OCI-LY3 (cell line): ENCODE data around the gene KYAT1.

Experiments
- CTCF ChIP-seq: fragments of 200-600, 300-600 bp; sonication (generic); IDR thresholded peaks from 2 replicates; pipeline ENCODE4 v1.5.1; 2014; ENCODE audit warnings: antibody characterized with exemption, low read length, low read depth
- EZH2phosphoT487 ChIP-seq: fragments of 200-600 bp; shearing (Covaris generic); IDR thresholded peaks from 2 replicates; pipeline ENCODE4 v1.6.1; 2018; ENCODE audit warnings: antibody characterized with exemption, mixed run types, low read depth

GRCh38 chr9:128895556-128895955, 13.8 kb upstream of the KYAT1 start:
- TF ChIP-seq CTCF, result no peak
- TF ChIP-seq EZH2phosphoT487, result no peak
